ENCODE results near the gene WDR88. TPM values are rescaled to one million over a fixed set of nuclear protein-coding genes. Genes with fewer than 3 reads are reported as not detected.
"Not testable (repeated sequence)": the region's sequence is repeated elsewhere in the genome, so short reads cannot be mapped to it uniquely, and the experiment has no call there.

The WDR88 gene
- total RNA-seq, 1 experiment from 2014 or later: not detected

GRCh38 chr19:33134571-33135041 lies 2.7 kb downstream of the WDR88 start:
- no peak overlapping the region for H3K4me3 ChIP-seq (ENCODE audit: low read length)
- no peak for DNase-seq

DNA sequence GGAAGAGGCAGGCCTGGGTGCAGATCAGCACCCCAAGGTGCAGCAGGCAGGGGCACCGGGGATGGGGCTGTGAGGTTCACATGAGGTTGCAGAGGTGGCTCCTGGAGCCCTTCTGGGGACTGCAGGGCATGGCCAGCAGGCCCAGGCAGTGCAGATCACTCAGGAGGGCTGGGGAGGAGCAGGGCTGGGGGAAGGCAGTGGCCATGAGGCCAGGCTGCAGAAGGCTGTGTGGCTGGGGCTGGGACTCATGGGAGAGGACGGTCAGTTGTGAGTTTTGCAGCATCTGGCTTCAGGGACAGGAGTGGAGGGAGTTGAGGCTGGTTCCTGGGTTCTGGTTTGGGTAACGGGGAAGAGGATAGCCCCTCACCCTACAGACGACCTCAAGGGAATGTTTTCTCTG lies 7.3 kb downstream of the WDR88 start:
- Histone ChIP-seq H3K36me3 (ENCODE audit: insufficient read depth, low read length) (no peaks in the 10 kb centered on the region), H3K9me3 (ENCODE audit: low read length) (no peaks in the 10 kb centered on the region), H3K27me3 (ENCODE audit: low read length) (no peaks in the 10 kb centered on the region), H3K9me2 (replicated peaks; ENCODE audit: insufficient read depth, low read length) (no peaks in the 10 kb centered on the region), H3K27ac (ENCODE audit: low read length) (no peak overlapping the region), H3K79me2 (ENCODE audit: low read length) (no peaks in the 10 kb centered on the region), H3K4me2 (ENCODE audit: low read depth, low read length, poor library complexity, severe bottlenecking) (no peak overlapping the region), H3K4me1 (ENCODE audit: low read length) (no peaks in the 10 kb centered on the region), H2AFZ (ENCODE audit: low read length) (no peak overlapping the region), H3K4me3 (ENCODE audit: low read length) (no peak overlapping the region), H3K9ac (ENCODE audit: low read length) (no peak overlapping the region), H4K20me1 (ENCODE audit: insufficient read depth, low read depth, low read length) (no peaks in the 10 kb centered on the region)
- DNase-seq: no peak

More at GRCh38 chr19:33134571-33135041, 2.7 kb downstream of the WDR88 start:
- Histone ChIP-seq H2AFZ (ENCODE audit: low read length) (no peak overlapping the region), H3K27me3 (ENCODE audit: low read length) (no peaks in the 10 kb centered on the region), H3K4me2 (ENCODE audit: low read depth, low read length, poor library complexity, severe bottlenecking) (no peak overlapping the region), H3K9me2 (replicated peaks; ENCODE audit: insufficient read depth, low read length) (no peaks in the 10 kb centered on the region), H3K79me2 (ENCODE audit: low read length) (no peaks in the 10 kb centered on the region), H3K9ac (ENCODE audit: low read length) (no peak overlapping the region), H3K9me3 (ENCODE audit: low read length) (no peaks in the 10 kb centered on the region), H3K36me3 (ENCODE audit: insufficient read depth, low read length) (no peaks in the 10 kb centered on the region), H3K4me1 (ENCODE audit: low read length) (no peaks in the 10 kb centered on the region), H4K20me1 (ENCODE audit: insufficient read depth, low read depth, low read length) (no peaks in the 10 kb centered on the region), H3K27ac (ENCODE audit: low read length) (no peak overlapping the region)

DNA sequence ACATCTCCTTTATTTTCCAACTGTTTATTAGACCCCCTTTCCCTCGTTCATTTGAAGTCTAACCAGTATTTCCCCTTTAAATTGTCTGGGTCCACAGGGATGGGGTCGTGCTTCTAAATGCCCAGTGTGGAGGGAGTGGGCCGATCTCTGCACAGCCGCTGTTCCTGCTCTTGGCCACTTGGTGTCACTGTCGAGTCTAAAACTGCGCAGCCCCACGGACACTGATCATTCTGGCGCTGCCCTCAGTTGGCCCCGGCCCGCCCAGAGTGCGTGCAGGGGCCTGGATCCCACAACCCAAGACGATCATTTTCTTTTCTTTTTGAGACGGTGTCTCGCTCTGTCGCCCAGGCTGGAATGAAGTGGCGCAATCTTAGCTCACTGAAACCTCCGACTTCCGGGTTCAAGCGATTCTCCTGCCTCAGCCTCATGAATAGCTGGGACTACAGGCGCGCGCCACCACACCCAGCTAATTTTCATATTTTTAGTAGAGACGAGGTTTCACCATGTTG lies 12.0 kb downstream of the WDR88 start:
- H3K4me2 ChIP-seq (ENCODE audit: low read depth, low read length, poor library complexity, severe bottlenecking): peak overlapping the region; percentile 12
- no peaks in the 10 kb centered on the region for H3K9me3 ChIP-seq (ENCODE audit: low read length)
- no peak overlapping the region for H2AFZ ChIP-seq (ENCODE audit: low read length)

GRCh38 chr19:33146209-33146608 lies 14.3 kb downstream of the WDR88 start:
- no peak overlapping the region for H3K4me2 ChIP-seq (ENCODE audit: low read depth, low read length, poor library complexity, severe bottlenecking)
- H3K9me2 ChIP-seq (replicated peaks; ENCODE audit: insufficient read depth, low read length): no peaks in the 10 kb centered on the region
- H3K79me2 ChIP-seq (ENCODE audit: low read length): no peaks in the 10 kb centered on the region
- no peaks in the 10 kb centered on the region for H3K36me3 ChIP-seq (ENCODE audit: insufficient read depth, low read length)
- H3K4me3 ChIP-seq (ENCODE audit: low read length): no peak overlapping the region
- no peaks in the 10 kb centered on the region for H3K9me3 ChIP-seq (ENCODE audit: low read length)
- no peak overlapping the region for H3K27ac ChIP-seq (ENCODE audit: low read length)
- H3K9ac ChIP-seq (ENCODE audit: low read length): no peak overlapping the region
- H3K4me1 ChIP-seq (ENCODE audit: low read length): no peaks in the 10 kb centered on the region
- H4K20me1 ChIP-seq (ENCODE audit: insufficient read depth, low read depth, low read length): no peaks in the 10 kb centered on the region
- H3K27me3 ChIP-seq (ENCODE audit: low read length): no peaks in the 10 kb centered on the region
- H2AFZ ChIP-seq (ENCODE audit: low read length): no peak overlapping the region
- no peak for DNase-seq

More for the DNA sequence above, 12.0 kb downstream of the WDR88 start:
- Histone ChIP-seq H3K4me3 (ENCODE audit: low read length) (no peak overlapping the region), H3K4me1 (ENCODE audit: low read length) (no peaks in the 10 kb centered on the region), H3K36me3 (ENCODE audit: insufficient read depth, low read length) (no peaks in the 10 kb centered on the region), H3K9me2 (replicated peaks; ENCODE audit: insufficient read depth, low read length) (no peaks in the 10 kb centered on the region), H3K27ac (ENCODE audit: low read length) (no peak overlapping the region), H3K9ac (ENCODE audit: low read length) (no peak overlapping the region), H4K20me1 (ENCODE audit: insufficient read depth, low read depth, low read length) (no peaks in the 10 kb centered on the region), H3K79me2 (ENCODE audit: low read length) (no peaks in the 10 kb centered on the region), H3K27me3 (ENCODE audit: low read length) (no peaks in the 10 kb centered on the region)
- peak; percentile 87 for DNase-seq

- Histone ChIP-seq H3K9me2 (replicated peaks; ENCODE audit: insufficient read depth, low read length) (no peaks in the 10 kb centered on the region), H3K9ac (ENCODE audit: low read length) (no peak overlapping the region), H3K79me2 (ENCODE audit: low read length) (no peaks in the 10 kb centered on the region), H3K4me3 (ENCODE audit: low read length) (no peak overlapping the region), H4K20me1 (ENCODE audit: insufficient read depth, low read depth, low read length) (no peaks in the 10 kb centered on the region), H3K4me2 (ENCODE audit: low read depth, low read length, poor library complexity, severe bottlenecking) (no peak overlapping the region), H3K4me1 (ENCODE audit: low read length) (no peaks in the 10 kb centered on the region), H3K27ac (ENCODE audit: low read length) (no peak overlapping the region), H3K36me3 (ENCODE audit: insufficient read depth, low read length) (no peaks in the 10 kb centered on the region), H2AFZ (ENCODE audit: low read length) (no peak overlapping the region), H3K9me3 (ENCODE audit: low read length) (no peaks in the 10 kb centered on the region), H3K27me3 (ENCODE audit: low read length) (no peaks in the 10 kb centered on the region)
- DNase-seq: no peak
Observed at GRCh38 chr19:33147538-33147937, 15.6 kb downstream of the WDR88 start.

- Histone ChIP-seq H3K4me1 (ENCODE audit: low read length) (no peaks in the 10 kb centered on the region), H3K36me3 (ENCODE audit: insufficient read depth, low read length) (no peaks in the 10 kb centered on the region), H3K4me2 (ENCODE audit: low read depth, low read length, poor library complexity, severe bottlenecking) (no peak overlapping the region), H2AFZ (ENCODE audit: low read length) (no peak overlapping the region), H3K27me3 (ENCODE audit: low read length) (no peaks in the 10 kb centered on the region), H3K27ac (ENCODE audit: low read length) (no peak overlapping the region), H3K9me3 (ENCODE audit: low read length) (no peaks in the 10 kb centered on the region), H3K79me2 (ENCODE audit: low read length) (no peaks in the 10 kb centered on the region), H3K9ac (ENCODE audit: low read length) (no peak overlapping the region), H3K9me2 (replicated peaks; ENCODE audit: insufficient read depth, low read length) (no peaks in the 10 kb centered on the region), H3K4me3 (ENCODE audit: low read length) (no peak overlapping the region), H4K20me1 (ENCODE audit: insufficient read depth, low read depth, low read length) (no peaks in the 10 kb centered on the region)
- no peak for DNase-seq
Observed at GRCh38 chr19:33150852-33151518, 19.1 kb downstream of the WDR88 start.

- Histone ChIP-seq H3K9me3 (ENCODE audit: low read length) (no peaks in the 10 kb centered on the region), H4K20me1 (ENCODE audit: insufficient read depth, low read depth, low read length) (no peaks in the 10 kb centered on the region), H3K4me3 (ENCODE audit: low read length) (no peak overlapping the region), H2AFZ (ENCODE audit: low read length) (no peak overlapping the region), H3K27ac (ENCODE audit: low read length) (no peak overlapping the region), H3K79me2 (ENCODE audit: low read length) (no peaks in the 10 kb centered on the region), H3K36me3 (ENCODE audit: insufficient read depth, low read length) (no peaks in the 10 kb centered on the region), H3K4me1 (ENCODE audit: low read length) (no peaks in the 10 kb centered on the region), H3K9me2 (replicated peaks; ENCODE audit: insufficient read depth, low read length) (no peaks in the 10 kb centered on the region), H3K4me2 (ENCODE audit: low read depth, low read length, poor library complexity, severe bottlenecking) (no peak overlapping the region), H3K27me3 (ENCODE audit: low read length) (no peaks in the 10 kb centered on the region), H3K9ac (ENCODE audit: low read length) (no peak overlapping the region)
- DNase-seq: no peak
Observed at GRCh38 chr19:33152176-33152575, 20.3 kb downstream of the WDR88 start.

DNA sequence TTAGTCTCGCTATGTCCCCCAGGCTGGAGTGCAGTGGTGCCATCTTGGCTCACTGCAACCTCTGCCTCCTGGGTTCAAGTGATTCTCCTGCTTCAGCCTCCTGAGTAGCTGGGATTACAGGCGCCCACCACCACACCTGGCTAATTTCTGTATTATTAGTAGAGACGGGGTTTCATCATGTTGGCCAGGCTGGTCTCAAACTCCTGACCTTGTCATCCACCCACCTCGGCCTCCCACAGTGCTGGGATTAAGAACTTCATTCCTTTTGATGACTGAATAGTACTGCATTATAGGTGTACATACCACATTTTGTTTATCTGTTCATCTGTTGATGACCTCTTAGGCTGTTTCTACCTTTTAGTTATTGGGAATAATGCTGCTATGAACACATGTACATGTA lies 20.7 kb downstream of the WDR88 start:
- not testable (repeated sequence) for H2AFZ ChIP-seq (ENCODE audit: low read length); H3K27ac ChIP-seq (ENCODE audit: low read length); H3K9me3 ChIP-seq (ENCODE audit: low read length); H3K9me2 ChIP-seq (replicated peaks; ENCODE audit: insufficient read depth, low read length); H3K9ac ChIP-seq (ENCODE audit: low read length); H3K4me3 ChIP-seq (ENCODE audit: low read length); H3K4me1 ChIP-seq (ENCODE audit: low read length); H3K4me2 ChIP-seq (ENCODE audit: low read depth, low read length, poor library complexity, severe bottlenecking); H3K27me3 ChIP-seq (ENCODE audit: low read length); H3K79me2 ChIP-seq (ENCODE audit: low read length); DNase-seq; H3K36me3 ChIP-seq (ENCODE audit: insufficient read depth, low read length); H4K20me1 ChIP-seq (ENCODE audit: insufficient read depth, low read depth, low read length)

Measured in Karpas-422 (cell line).